Bronchial epithelial cell (primary cell): ENCODE measurements around the gene TNRC6C. TPM values are rescaled to one million over a fixed set of nuclear protein-coding genes. Genes with fewer than 3 reads are reported as not detected.

Experiments
- DNase-seq: peaks from one replicate; pipeline ENCODE4 v3.0.0-alpha.2; 2010; ENCODE audit warnings: low read depth
- FAIRE-seq: peaks from 2 replicates; lab custom pipeline; 2011; peaks lifted over from hg19 to GRCh38; lab: Jason Lieb, UNC
- H3K27me3 ChIP-seq: 2 replicates; pipeline ENCODE4 v1.5.1; 2011; ENCODE audit warnings: low read length; ENCODE audit not compliant: control insufficient read depth, insufficient read depth
- H3K36me3 ChIP-seq: 2 replicates; pipeline ENCODE4 v1.5.1; 2011; ENCODE audit warnings: low read length; ENCODE audit not compliant: control insufficient read depth, insufficient read depth
- H3K4me3 ChIP-seq: 2 replicates; pipeline ENCODE4 v1.5.1; 2011; ENCODE audit warnings: mild to moderate bottlenecking, low read depth, low read length, control low read depth
- total RNA-seq: library from RNA; depleted of rRNA; stranded (reverse); fragments of >200 nt; gene quantifications from 2 replicates; pipeline ENCODE4 v1.2.1, GENCODE V29; 2014
- TF ChIP-seq, protein P1 (sequence below): IDR thresholded peaks from 2 replicates; pipeline ENCODE4 v1.5.1; 2011; ENCODE audit warnings: mild to moderate bottlenecking, moderate library complexity, low read length, control low read depth, inconsistent platforms; ENCODE audit not compliant: insufficient read depth, severe bottlenecking

The TNRC6C gene
- total RNA-seq, 1 donor from 2014 or later, result 0.79 TPM

GRCh38 chr17:78053777-78054468, 95.4 kb downstream of the TNRC6C start:
- H3K36me3 ChIP-seq, result no peaks in the 10 kb centered on the region
- no peaks in the 10 kb centered on the region for H3K27me3 ChIP-seq
- TF ChIP-seq, protein P1, sequence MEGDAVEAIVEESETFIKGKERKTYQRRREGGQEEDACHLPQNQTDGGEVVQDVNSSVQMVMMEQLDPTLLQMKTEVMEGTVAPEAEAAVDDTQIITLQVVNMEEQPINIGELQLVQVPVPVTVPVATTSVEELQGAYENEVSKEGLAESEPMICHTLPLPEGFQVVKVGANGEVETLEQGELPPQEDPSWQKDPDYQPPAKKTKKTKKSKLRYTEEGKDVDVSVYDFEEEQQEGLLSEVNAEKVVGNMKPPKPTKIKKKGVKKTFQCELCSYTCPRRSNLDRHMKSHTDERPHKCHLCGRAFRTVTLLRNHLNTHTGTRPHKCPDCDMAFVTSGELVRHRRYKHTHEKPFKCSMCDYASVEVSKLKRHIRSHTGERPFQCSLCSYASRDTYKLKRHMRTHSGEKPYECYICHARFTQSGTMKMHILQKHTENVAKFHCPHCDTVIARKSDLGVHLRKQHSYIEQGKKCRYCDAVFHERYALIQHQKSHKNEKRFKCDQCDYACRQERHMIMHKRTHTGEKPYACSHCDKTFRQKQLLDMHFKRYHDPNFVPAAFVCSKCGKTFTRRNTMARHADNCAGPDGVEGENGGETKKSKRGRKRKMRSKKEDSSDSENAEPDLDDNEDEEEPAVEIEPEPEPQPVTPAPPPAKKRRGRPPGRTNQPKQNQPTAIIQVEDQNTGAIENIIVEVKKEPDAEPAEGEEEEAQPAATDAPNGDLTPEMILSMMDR, result no peak
- FAIRE-seq, result no peak
- no peak overlapping the region for H3K4me3 ChIP-seq
- no peak for DNase-seq

DNA sequence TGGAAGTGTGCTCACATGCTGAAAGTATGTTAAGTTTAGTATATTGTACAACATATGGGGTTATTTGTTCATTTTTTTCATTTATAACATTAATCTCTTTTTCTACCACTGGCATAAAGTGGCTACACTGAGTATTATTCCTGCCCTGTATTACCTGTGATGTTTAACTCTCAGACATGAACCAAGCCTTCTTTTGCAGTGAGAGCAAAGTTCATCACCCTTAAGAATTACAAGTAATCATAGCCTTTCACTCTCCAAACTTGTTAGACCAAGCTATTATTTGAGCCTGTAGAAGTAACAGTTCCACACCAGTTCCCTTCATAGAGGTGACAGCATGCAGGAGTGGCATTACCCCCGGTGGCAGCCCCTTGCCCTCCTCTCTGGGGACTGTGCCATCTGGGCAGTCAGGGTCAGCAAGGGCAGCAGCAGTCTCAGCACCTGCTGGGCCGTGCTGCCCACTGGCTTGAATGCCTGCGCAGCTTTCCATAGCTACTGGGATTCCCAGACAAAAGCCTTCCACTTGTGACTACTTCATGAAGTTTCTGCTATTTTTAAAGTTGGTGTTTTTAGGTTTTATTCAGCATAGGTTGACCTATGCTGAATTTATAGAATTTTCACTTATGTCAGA, 98.7 kb downstream of the TNRC6C start:
- no peak for DNase-seq
- TF ChIP-seq, protein P1, result no peak
- no peak for FAIRE-seq
- Histone ChIP-seq H3K36me3 (no peaks in the 10 kb centered on the region), H3K27me3 (no peaks in the 10 kb centered on the region), H3K4me3 (no peak overlapping the region)

DNA sequence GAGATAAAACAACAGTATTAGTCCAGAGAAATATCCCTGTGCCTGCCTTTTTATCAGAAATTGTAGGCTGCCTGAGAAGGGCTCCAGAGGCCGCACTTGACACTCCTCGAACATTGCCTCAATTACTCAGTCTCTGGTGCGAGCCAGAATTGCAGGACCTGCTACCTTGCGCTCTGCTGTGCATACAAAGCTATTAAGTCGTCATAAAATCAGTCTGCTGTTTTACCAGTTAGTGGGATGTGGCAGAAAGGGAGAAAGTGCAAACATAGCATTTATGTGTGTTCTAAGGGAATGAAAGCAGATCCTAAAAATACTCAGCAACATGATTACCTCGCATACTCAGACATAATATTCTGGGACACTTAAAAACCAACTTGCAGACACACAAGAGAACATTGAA, 99.5 kb downstream of the TNRC6C start:
- Histone ChIP-seq H3K36me3 (no peaks in the 10 kb centered on the region), H3K4me3 (no peak overlapping the region), H3K27me3 (no peaks in the 10 kb centered on the region)
- no peak for FAIRE-seq
- DNase-seq, result no peak
- TF ChIP-seq, protein P1, result no peak

- DNase-seq, result no peak
- H3K4me3 ChIP-seq, result no peak overlapping the region
- FAIRE-seq, result no peak
- TF ChIP-seq, protein P1, result no peak
- no peaks in the 10 kb centered on the region for H3K27me3 ChIP-seq
- no peaks in the 10 kb centered on the region for H3K36me3 ChIP-seq
These were observed 100.1 kb downstream of the TNRC6C start for GRCh38 chr17:78058581-78058980.

DNA sequence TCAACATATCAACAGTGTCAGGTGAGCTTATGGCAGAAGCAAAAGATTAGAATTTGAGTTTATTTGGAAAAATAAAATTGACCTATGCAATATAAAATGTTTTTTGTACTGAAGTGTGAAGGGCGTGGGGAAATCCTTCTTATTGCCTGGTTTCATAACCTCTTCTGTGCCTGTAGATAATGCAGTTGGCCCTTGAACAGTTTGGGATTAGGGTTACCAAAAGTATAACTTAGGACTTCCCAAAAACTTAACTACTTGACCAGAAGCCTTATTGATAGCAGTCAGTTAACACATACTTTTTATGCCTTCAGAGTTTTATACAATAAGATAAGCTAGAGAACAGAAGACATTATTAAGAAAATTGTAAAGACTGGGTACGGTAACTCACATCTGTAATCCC, 104.1 kb downstream of the TNRC6C start:
- no peak overlapping the region for H3K4me3 ChIP-seq
- DNase-seq (no peak), FAIRE-seq (no peak)
- no peaks in the 10 kb centered on the region for H3K27me3 ChIP-seq
- TF ChIP-seq, protein P1, result no peak
- no peaks in the 10 kb centered on the region for H3K36me3 ChIP-seq
